ENCODE data around the gene PCDHA11.

PCDHA11 gene

GRCh38 chr5:140916325-140916724 is 47.6 kb downstream of the PCDHA11 start:
- H3K27ac ChIP-seq = no peak overlapping the region
- TF ChIP-seq CTCF (conservative IDR thresholded peaks at IDR 0.05) = no peak
